GM12878 (cell line): ENCODE results near the gene KLHL22. TPM values are rescaled to one million over a fixed set of nuclear protein-coding genes. Genes with fewer than 3 reads are reported as not detected.

Source experiments
- ATAC-seq: fragments of 200-7000 bp; cut with Tn5 transposase; 3 replicates; pipeline ENCODE4 v1.9.1; 2020; ENCODE audit warnings: mild to moderate bottlenecking, moderate library complexity
- BruUV-seq: library from RNA; stranded (reverse); fragments of 400-500 nt; replicated peaks from 2 replicates; lab custom pipeline; 2021; lab: Mats Ljungman, UMichigan
- CTCF ChIA-PET: fragments of 300-600 bp; sonication (Branson Sonifier 250); formaldehyde crosslinking; extraction: SDS; loops from one replicate; lab custom pipeline; 2021; ENCODE audit warnings: inconsistent platforms; lab: Yijun Ruan, JAX
- POLR2A ChIA-PET: fragments of 350-600 bp; formaldehyde crosslinking; extraction: SDS; loops from one replicate; lab custom pipeline; 2021; ENCODE audit warnings: inconsistent platforms; lab: Charles Lee
- RAD21 ChIA-PET: fragments of 300-600 bp; sonication (Branson Sonifier 250); formaldehyde crosslinking; loops from one replicate; lab custom pipeline; 2023; ENCODE audit warnings: antibody characterized with exemption; ENCODE audit not compliant: unreplicated experiment; lab: Charles Lee
- SMC1A ChIA-PET: fragments of 300-600 bp; sonication (Branson Sonifier 250); formaldehyde crosslinking; loops from one replicate; lab custom pipeline; 2023; ENCODE audit not compliant: unreplicated experiment, uncharacterized antibody; lab: Charles Lee
- DNase-seq: peaks from one replicate; pipeline ENCODE4 v3.0.0-alpha.2; 2011; ENCODE audit warnings: low read depth, low spot score
- FAIRE-seq: peaks from 3 replicates; lab custom pipeline; 2011; peaks lifted over from hg19 to GRCh38; lab: Jason Lieb, UNC
- H2AFZ ChIP-seq: 2 replicates; pipeline ENCODE4 v1.6.0; 2011; ENCODE audit warnings: low read depth, low read length, control low read depth; ENCODE audit not compliant: control insufficient read depth
- H3K27ac ChIP-seq: 2 replicates; pipeline ENCODE4 v1.5.1; 2011; ENCODE audit warnings: control low read depth; ENCODE audit not compliant: control insufficient read depth, insufficient read depth
- H3K27me3 ChIP-seq, 2 experiments: replicated peaks in 1 of 2; 2 replicates each; pipeline versions ENCODE4 v1.6.0 to v1.6.1; 2011; ENCODE audit warnings: low read length in 1 of 2; ENCODE audit not compliant: control insufficient read depth in 2 of 2, insufficient read depth in 2 of 2
- H3K36me3 ChIP-seq, 2 experiments: 2 replicates each; pipeline ENCODE4 v1.5.1; 2011; ENCODE audit warnings: low read length in 1 of 2; ENCODE audit not compliant: control insufficient read depth in 2 of 2, insufficient read depth in 2 of 2
- H3K4me1 ChIP-seq: 2 replicates; pipeline ENCODE4 v1.6.1; 2011; ENCODE audit warnings: mild to moderate bottlenecking, low read length, moderate library complexity, mixed read lengths; ENCODE audit not compliant: control insufficient read depth, insufficient read depth
- H3K4me2 ChIP-seq: 2 replicates; pipeline ENCODE4 v1.6.0; 2011; ENCODE audit warnings: control low read depth; ENCODE audit not compliant: control insufficient read depth, insufficient read depth
- H3K4me3 ChIP-seq: fragments of 200-600 bp; sonication (generic); 2 replicates; pipeline ENCODE4 v1.5.1; 2016
- H3K79me2 ChIP-seq: 2 replicates; pipeline ENCODE4 v1.6.0; 2011; ENCODE audit warnings: low read length; ENCODE audit not compliant: control insufficient read depth, insufficient read depth
- H3K9ac ChIP-seq: 2 replicates; pipeline ENCODE4 v1.8.0; 2011; ENCODE audit warnings: low read length, control low read depth, mixed read lengths; ENCODE audit not compliant: control insufficient read depth, insufficient read depth
- H3K9me3 ChIP-seq: replicated peaks from 3 replicates; pipeline ENCODE4 v1.5.1; 2011; ENCODE audit warnings: mild to moderate bottlenecking, low read length; ENCODE audit not compliant: control insufficient read depth, insufficient read depth
- H4K20me1 ChIP-seq: 2 replicates; pipeline ENCODE4 v1.6.0; 2011; ENCODE audit not compliant: control insufficient read depth, insufficient read depth
- BCL11A ChIP-seq: IDR thresholded peaks from 2 replicates; pipeline ENCODE4 v1.6.1; 2011; ENCODE audit warnings: low read depth, low read length
- MEF2B ChIP-seq: fragments of 450-650 bp; IDR thresholded peaks from 2 replicates; pipeline ENCODE4 v1.6.1; 2018; ENCODE audit warnings: mild to moderate bottlenecking, moderate library complexity; ENCODE audit not compliant: partially characterized antibody, poor library complexity, severe bottlenecking
- MLLT1 ChIP-seq: fragments of 450-650 bp; IDR thresholded peaks from 2 replicates; pipeline ENCODE4 v1.6.1; 2016; ENCODE audit warnings: mild to moderate bottlenecking
- MYC ChIP-seq: IDR thresholded peaks from 2 replicates; pipeline ENCODE4 v1.6.1; 2011; ENCODE audit warnings: mild to moderate bottlenecking, low read length, moderate library complexity, inconsistent platforms; ENCODE audit not compliant: insufficient read depth, insufficient replicate concordance, insufficient read length, severe bottlenecking
- PKNOX1 ChIP-seq: fragments of 450-650 bp; IDR thresholded peaks from 2 replicates; pipeline ENCODE4 v1.6.1; 2016; ENCODE audit warnings: mild to moderate bottlenecking
- SIN3A ChIP-seq: IDR thresholded peaks from 2 replicates; pipeline ENCODE4 v1.6.1; 2012; ENCODE audit warnings: low read depth, low read length, improper control_type of control experiment
- SREBF2 ChIP-seq: IDR thresholded peaks from 2 replicates; pipeline ENCODE4 v1.6.1; 2012; ENCODE audit warnings: mild to moderate bottlenecking, low read length
- TCF3 ChIP-seq: IDR thresholded peaks from 2 replicates; pipeline ENCODE4 v1.6.1; 2012; ENCODE audit warnings: low read depth, mild to moderate bottlenecking, low read length, borderline replicate concordance; ENCODE audit not compliant: insufficient read depth
- ZNF274 ChIP-seq: IDR thresholded peaks from one replicate; pipeline ENCODE4 v1.8.0; 2011; ENCODE audit not compliant: insufficient read length, insufficient read depth
- WGBS: methylation state at CpG from one replicate; pipeline ENCODE4 v1.1.6; 2016; ENCODE audit warnings: low lambda C conversion rate; ENCODE audit not compliant: insufficient replicate concordance, insufficient coverage; ENCODE audit errors: missing lambda C conversion rate; 5-methylcytosine and 5-hydroxymethylcytosine counted together
- in situ Hi-C: fragments of 300-500 bp; cut with MboI; formaldehyde crosslinking; loops from 9 replicates; pipeline ENCODE4 v1.14.3; 2018; ENCODE audit warnings: mixed read lengths
- intact Hi-C: fragments of 100-400 bp; cut with micrococcal nuclease; formaldehyde crosslinking; loops from one replicate; pipeline ENCODE4 v1.14.2; 2022; ENCODE audit not compliant: unreplicated experiment
- polyA plus RNA-seq, 11 experiments: library from polyadenylated mRNA; depleted of rRNA in 4 of 11; unstranded in 6 of 11; stranded (reverse) in 5 of 11; fragments of >200 nt; fragmentation: Nextera tagmentation in 4 of 11; fragmentation: Illumina TruSeq in 1 of 11; extraction: Ambion mirVana in 4 of 11; extraction: Trizol in 1 of 11; gene quantifications; 1 replicate in 1 of 11; 2 replicates in 10 of 11; pipeline versions ENCODE4 v1.2.1 to v1.2.3, GENCODE V29; 2011 to 2016; ENCODE audit warnings: inconsistent platforms in 2 of 11, missing spikeins in 2 of 11, low read depth in 1 of 11
- total RNA-seq, 4 experiments: library from RNA; depleted of rRNA in 3 of 4; stranded (reverse); fragments of >200 nt in 3 of 4; fragmentation: Illumina TruSeq in 1 of 4; extraction: Trizol in 1 of 4; gene quantifications; 2 replicates each; pipeline versions ENCODE4 v1.2.1 to v1.2.3, GENCODE V29; 2013 to 2021

KLHL22 gene
- total and polyA plus RNA-seq, 10 of the 15 experiments (the other 5 are each of a cell fraction or from before 2014, with no cell fraction given): 0.06 to 22.1 (median 14.2) TPM

- H3K4me1 ChIP-seq: no peaks in the 10 kb centered on the region
- H3K9me3 ChIP-seq: no peaks in the 10 kb centered on the region
- H3K27me3 ChIP-seq: peaks cover 8 to 11% of the 10 kb centered on the region in 2 experiments; a peak in 3 of 4 replicates
- ChIA-PET CTCF (interaction anchor here (1.2 kb wide), 1 partner anchor 14 kb away, joined by 3 read pairs; no protein-coding TSS in a partner anchor), SMC1A (no interaction called here), RAD21 (no interaction called here), POLR2A (interaction anchor here (0.6 kb wide), 1 partner anchor 68 kb away, joined by 7 read pairs; no protein-coding TSS in a partner anchor)
- ATAC-seq: no peak
- H3K4me3 ChIP-seq: no peak overlapping the region
- WGBS: 68% methylated on average over 13 of the region's 13 CpGs
- TF ChIP-seq SREBF2 (no peak), TCF3 (no peak), MLLT1 (no peak), PKNOX1 (no peak), ZNF274 (no peak), MEF2B (no peak), SIN3A (no peak), MYC (no peak), BCL11A (no peak)
- H4K20me1 ChIP-seq: no peaks in the 10 kb centered on the region
- H3K9ac ChIP-seq: no peak overlapping the region
- BruUV-seq: no TSS peak
- no peak for FAIRE-seq
- no peak overlapping the region for H3K27ac ChIP-seq
- H3K79me2 ChIP-seq: no peaks in the 10 kb centered on the region
- no peak overlapping the region for H3K4me2 ChIP-seq
- H2AFZ ChIP-seq: no peak overlapping the region
- in situ Hi-C loops: no loop called here
- intact Hi-C loops: no loop called here
- H3K36me3 ChIP-seq: no peaks in the 10 kb centered on the region
- DNase-seq: no peak
Observed at GRCh38 chr22:20440637-20441591, 54.7 kb downstream of the KLHL22 start.
